GM12892 (cell line): Measurements from ENCODE around the gene PDCD1.

Experiments used
- POLR2A ChIP-seq: IDR thresholded peaks from 2 replicates; pipeline ENCODE4 v1.6.1; 2011; ENCODE audit warnings: low read depth, low read length, control low read depth
- POLR2AphosphoS5 ChIP-seq: IDR thresholded peaks from 2 replicates; pipeline ENCODE4 v1.6.1; 2011; ENCODE audit warnings: low read depth, low read length, control low read depth
- TAF1 ChIP-seq: IDR thresholded peaks from 2 replicates; pipeline ENCODE4 v1.6.1; 2011; ENCODE audit warnings: low read depth, mild to moderate bottlenecking, control low read depth, low read length, borderline replicate concordance

GRCh38 chr2:241821460-241822263 is 37.0 kb downstream of the PDCD1 start:
- TF ChIP-seq POLR2A: no peak
- no peak for TF ChIP-seq POLR2AphosphoS5
- no peak for TF ChIP-seq TAF1
